ENCODE data around the gene ERMAP. TPM values are rescaled to one million over a fixed set of nuclear protein-coding genes. Genes with fewer than 3 reads are reported as not detected.
"Not testable (repeated sequence)": the region's sequence is repeated elsewhere in the genome, so short reads cannot be mapped to it uniquely, and the experiment has no call there.

ERMAP gene
- total and polyA plus RNA-seq, 12 donors = 8.1 to 24.7 (median 15.3) TPM

DNA sequence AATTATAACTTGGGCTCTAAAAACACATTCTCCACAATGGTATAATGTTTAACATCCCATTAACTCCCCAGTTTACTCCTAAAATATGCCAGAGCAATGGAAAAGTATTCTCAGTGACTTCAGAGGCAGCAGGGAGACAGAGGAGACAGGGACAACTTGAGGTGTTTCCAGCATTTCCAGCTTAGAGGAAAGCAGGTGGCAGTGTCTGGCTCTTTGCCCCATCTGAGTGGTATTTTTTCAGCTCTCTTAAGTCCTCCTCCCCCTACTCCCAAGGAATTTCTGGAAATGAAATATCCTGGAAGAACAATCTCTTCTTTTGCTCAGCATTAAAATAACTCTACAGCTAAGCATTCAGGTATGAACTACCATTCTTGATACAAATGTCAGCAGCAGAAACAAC lies 10.8 kb upstream of the ERMAP start:
- Histone ChIP-seq H3K4me3 (no peak overlapping the region), H3K36me3 (replicated peaks in 1 of 2) (no peaks in the 10 kb centered on the region), H3K4me1 (replicated peaks in 1 of 2) (no peaks in the 10 kb centered on the region), H3K27ac (no peak overlapping the region), H3K9me3 (replicated peaks in 1 of 3) (no peaks in the 10 kb centered on the region), H3K27me3 (no peaks in the 10 kb centered on the region)
- intact Hi-C loops (cut with DNase I) = no loop called here
- TF ChIP-seq, protein P1, sequence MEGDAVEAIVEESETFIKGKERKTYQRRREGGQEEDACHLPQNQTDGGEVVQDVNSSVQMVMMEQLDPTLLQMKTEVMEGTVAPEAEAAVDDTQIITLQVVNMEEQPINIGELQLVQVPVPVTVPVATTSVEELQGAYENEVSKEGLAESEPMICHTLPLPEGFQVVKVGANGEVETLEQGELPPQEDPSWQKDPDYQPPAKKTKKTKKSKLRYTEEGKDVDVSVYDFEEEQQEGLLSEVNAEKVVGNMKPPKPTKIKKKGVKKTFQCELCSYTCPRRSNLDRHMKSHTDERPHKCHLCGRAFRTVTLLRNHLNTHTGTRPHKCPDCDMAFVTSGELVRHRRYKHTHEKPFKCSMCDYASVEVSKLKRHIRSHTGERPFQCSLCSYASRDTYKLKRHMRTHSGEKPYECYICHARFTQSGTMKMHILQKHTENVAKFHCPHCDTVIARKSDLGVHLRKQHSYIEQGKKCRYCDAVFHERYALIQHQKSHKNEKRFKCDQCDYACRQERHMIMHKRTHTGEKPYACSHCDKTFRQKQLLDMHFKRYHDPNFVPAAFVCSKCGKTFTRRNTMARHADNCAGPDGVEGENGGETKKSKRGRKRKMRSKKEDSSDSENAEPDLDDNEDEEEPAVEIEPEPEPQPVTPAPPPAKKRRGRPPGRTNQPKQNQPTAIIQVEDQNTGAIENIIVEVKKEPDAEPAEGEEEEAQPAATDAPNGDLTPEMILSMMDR (IDR thresholded peaks at IDR 0.05) = no peak
- TF ChIP-seq POLR2A (IDR thresholded peaks at IDR 0.05) = no peak
- DNase-seq = no peak

DNA sequence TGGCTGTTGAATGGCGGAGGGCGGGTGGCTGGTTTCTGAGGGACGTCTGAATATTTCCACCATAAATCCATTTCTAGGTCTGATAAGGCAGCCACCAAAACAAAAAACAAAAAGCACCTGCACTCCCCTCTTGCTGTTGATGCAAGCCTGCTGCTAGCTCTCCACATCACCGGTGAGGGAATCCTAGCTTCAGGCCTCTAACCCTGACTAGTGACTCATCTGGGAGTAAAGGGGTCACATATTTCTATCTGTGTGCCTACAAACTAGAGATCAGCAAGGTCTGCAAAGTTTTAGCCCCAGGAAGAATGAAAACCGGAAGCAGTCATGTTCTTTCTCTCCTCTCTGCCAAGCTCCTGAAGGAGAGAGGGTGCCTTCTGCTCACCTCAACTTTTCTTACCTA lies 10.3 kb upstream of the ERMAP start:
- Histone ChIP-seq H3K36me3 (replicated peaks in 1 of 2) (no peaks in the 10 kb centered on the region), H3K4me1 (replicated peaks in 1 of 2) (no peaks in the 10 kb centered on the region), H3K27me3 (no peaks in the 10 kb centered on the region), H3K27ac (no peak overlapping the region), H3K9me3 (replicated peaks in 1 of 3) (no peaks in the 10 kb centered on the region), H3K4me3 (no peak overlapping the region)
- TF ChIP-seq, protein P1 (IDR thresholded peaks at IDR 0.05) = no peak
- no peak for TF ChIP-seq POLR2A (IDR thresholded peaks at IDR 0.05)
- intact Hi-C loops (cut with DNase I) = no loop called here
- WGBS, 4 donors = 85 to 88% (median 85%) methylated on average over 5 of the region's 5 CpGs
- DNase-seq = no peak

DNA sequence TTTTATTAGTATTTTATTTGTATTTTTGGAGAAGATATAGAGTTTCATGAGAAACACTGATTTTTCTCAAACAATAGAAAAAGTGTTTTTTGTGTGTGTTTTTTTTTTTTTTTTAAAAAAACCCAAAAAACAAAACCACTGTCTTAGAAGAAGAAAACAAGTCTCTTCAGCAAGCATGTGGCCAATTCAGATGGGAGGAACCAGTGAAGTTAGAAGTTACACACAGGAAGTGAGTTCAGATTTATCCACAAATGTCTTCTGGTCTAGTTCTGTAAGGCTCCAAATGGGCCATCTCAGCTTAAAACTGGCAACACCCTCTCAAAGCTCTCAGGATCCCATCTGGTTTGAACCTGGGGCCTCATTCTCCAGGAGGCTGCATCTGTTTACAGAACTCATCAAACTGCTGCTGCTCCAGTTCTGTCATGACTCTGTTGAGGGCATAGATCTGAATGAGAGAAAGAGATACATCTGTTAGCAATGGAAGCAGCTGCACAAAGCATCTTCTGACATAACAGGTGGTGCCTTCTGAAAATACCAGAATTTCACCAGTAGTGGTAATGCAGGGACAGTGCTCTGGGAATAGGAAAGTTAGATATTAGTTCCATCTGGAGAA lies 9.8 kb upstream of the ERMAP start:
- H3K9me3 ChIP-seq (replicated peaks in 1 of 3) = no peaks in the 10 kb centered on the region
- no peak for DNase-seq
- no peaks in the 10 kb centered on the region for H3K4me1 ChIP-seq (replicated peaks in 1 of 2)
- no peaks in the 10 kb centered on the region for H3K36me3 ChIP-seq (replicated peaks in 1 of 2)
- no peak overlapping the region for H3K27ac ChIP-seq
- no peak overlapping the region for H3K4me3 ChIP-seq
- no peaks in the 10 kb centered on the region for H3K27me3 ChIP-seq
- intact Hi-C loops (cut with DNase I) = no loop called here
- TF ChIP-seq, protein P1 (IDR thresholded peaks at IDR 0.05) = no peak
- TF ChIP-seq POLR2A (IDR thresholded peaks at IDR 0.05) = no peak

DNA sequence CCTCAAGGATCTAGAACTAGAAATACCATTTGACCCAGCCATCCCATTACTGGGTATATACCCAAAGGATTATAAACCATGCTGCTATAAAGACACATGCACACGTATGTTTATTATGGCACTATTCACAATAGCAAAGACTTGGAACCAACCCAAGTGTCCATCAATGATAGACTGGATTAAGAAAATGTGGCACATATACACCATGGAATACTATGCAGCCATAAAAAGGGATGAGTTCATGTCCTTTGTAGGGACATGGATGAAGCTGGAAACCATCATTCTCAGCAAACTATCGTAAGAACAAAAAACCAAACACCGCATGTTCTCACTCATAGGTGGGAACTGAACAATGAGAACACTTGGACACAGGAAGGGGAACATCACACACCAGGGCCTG lies 2.1 kb upstream of the ERMAP start:
- peaks cover 0 to 19% of the 10 kb centered on the region in 2 donors for H3K4me1 ChIP-seq (replicated peaks in 1 of 2)
- H3K4me3 ChIP-seq; DNase-seq; H3K27ac ChIP-seq; H3K9me3 ChIP-seq (replicated peaks in 1 of 3); intact Hi-C loops (cut with DNase I); H3K36me3 ChIP-seq (replicated peaks in 1 of 2); H3K27me3 ChIP-seq: not testable (repeated sequence)
- 88 to 100% (median 99%) methylated on average over 1 to 3 of the region's 3 CpGs for WGBS, 4 donors

DNA sequence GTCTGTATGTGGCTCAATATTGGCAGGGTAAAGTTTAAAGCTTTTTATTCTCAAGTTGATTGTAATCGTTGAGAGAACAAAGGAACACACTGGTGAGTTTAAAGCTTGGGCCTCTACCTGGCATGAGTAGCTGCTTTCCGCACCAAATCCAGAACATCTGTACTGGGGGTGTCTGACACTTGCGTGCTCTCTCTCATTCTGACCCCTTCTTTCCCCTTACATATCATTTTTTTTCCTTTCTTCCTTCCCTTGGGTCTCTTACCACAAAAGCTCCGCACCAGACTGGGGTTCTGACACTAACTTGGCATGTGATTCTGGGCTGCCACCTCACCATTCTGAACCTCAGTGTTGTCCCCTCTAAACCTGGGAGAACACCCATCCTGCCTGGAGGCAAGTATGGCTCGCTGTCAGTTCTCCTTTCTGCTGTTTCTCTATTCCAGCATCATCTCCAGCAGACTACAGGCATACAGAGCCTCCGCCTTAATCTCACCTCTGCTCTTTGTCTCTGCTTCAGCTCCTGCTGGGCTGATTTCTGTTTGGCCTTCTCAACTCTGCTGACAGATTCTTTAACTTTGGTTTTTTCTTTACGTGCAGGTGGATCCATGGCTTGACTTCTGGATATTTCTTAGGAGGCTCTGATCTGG lies 859 bp upstream of the ERMAP start:
- no peaks in the 10 kb centered on the region for H3K9me3 ChIP-seq (replicated peaks in 1 of 3)
- intact Hi-C loops (cut with DNase I) = no loop called here
- H3K4me1 ChIP-seq (replicated peaks in 1 of 2) = peaks cover 0 to 19% of the 10 kb centered on the region in 2 donors
- TF ChIP-seq, protein P1 (IDR thresholded peaks at IDR 0.05) = no peak
- no peak for TF ChIP-seq POLR2A (IDR thresholded peaks at IDR 0.05)
- H3K27ac ChIP-seq = peak overlapping the region in 4 of 5 donors; percentile 8 to 99 (median 64)
- peak overlapping the region in 3 of 4 donors; percentile 50 to 95 (median 73) for H3K4me3 ChIP-seq
- no peaks in the 10 kb centered on the region for H3K27me3 ChIP-seq
- 37 to 45% (median 41%) methylated on average over 7 of the region's 7 CpGs for WGBS, 4 donors
- no peaks in the 10 kb centered on the region for H3K36me3 ChIP-seq (replicated peaks in 1 of 2)
- peak in 1 of 7 donors; percentile 6 for DNase-seq

Measured in adrenal gland (tissue), 12 donors.